BLaER1 (cell line): ENCODE measurements around the gene YTHDF2.
"Not testable (repeated sequence)": the region's sequence is repeated elsewhere in the genome, so short reads cannot be mapped to it uniquely, and the experiment has no call there.

Source experiments
- H3K27ac ChIP-seq: shearing (Covaris generic); formaldehyde crosslinking; 2 replicates; pipeline ENCODE4 v1.8.1; 2022
- H3K27me3 ChIP-seq: shearing (Covaris generic); formaldehyde crosslinking; 2 replicates; pipeline ENCODE4 v1.8.1; 2022
- H3K36me3 ChIP-seq: shearing (Covaris generic); formaldehyde crosslinking; 2 replicates; pipeline ENCODE4 v1.8.1; 2022
- H3K4me1 ChIP-seq: shearing (Covaris generic); formaldehyde crosslinking; 2 replicates; pipeline ENCODE4 v1.8.1; 2022
- H3K4me2 ChIP-seq: shearing (Covaris generic); formaldehyde crosslinking; 2 replicates; pipeline ENCODE4 v1.8.1; 2022
- H3K4me3 ChIP-seq: shearing (Covaris generic); formaldehyde crosslinking; 2 replicates; pipeline ENCODE4 v1.8.1; 2022
- H3K9ac ChIP-seq: shearing (Covaris generic); formaldehyde crosslinking; 2 replicates; pipeline ENCODE4 v1.8.1; 2022
- H3K9me3 ChIP-seq: shearing (Covaris generic); formaldehyde crosslinking; 2 replicates; pipeline ENCODE4 v1.8.1; 2022
- H4K20me1 ChIP-seq: shearing (Covaris generic); formaldehyde crosslinking; 2 replicates; pipeline ENCODE4 v1.8.1; 2022
- Cebpa-rat ChIP-seq: shearing (Covaris generic); IDR thresholded peaks from 2 replicates; pipeline ENCODE4 v1.8.1; 2022

Gene YTHDF2

GRCh38 chr1:28736450-28737306 lies at the start of gene YTHDF2:
Gene YTHDF2 (plus strand): TSS chr1:28736940. CDS start chr1:28737121, 181 bp downstream.
- Histone ChIP-seq H3K27me3 (no peaks in the 10 kb centered on the region), H4K20me1 (peaks cover 46% of the 10 kb centered on the region), H3K4me1 (peaks cover 36% of the 10 kb centered on the region), H3K9ac (peak within 1 kb of the TSS; percentile 100), H3K36me3 (peaks cover 35% of the 10 kb centered on the region), H3K4me3 (peak within 1 kb of the TSS; percentile 99), H3K9me3 (no peaks in the 10 kb centered on the region), H3K27ac (peak within 1 kb of the TSS; percentile 100), H3K4me2 (peak within 1 kb of the TSS; percentile 90)
- no peak for TF ChIP-seq Cebpa-rat

- H4K20me1 ChIP-seq, H3K27me3 ChIP-seq, H3K4me3 ChIP-seq, H3K27ac ChIP-seq, H3K4me1 ChIP-seq, H3K4me2 ChIP-seq, H3K9me3 ChIP-seq, H3K9ac ChIP-seq: not testable (repeated sequence)
- H3K36me3 ChIP-seq, result peaks cover 80% of the 10 kb centered on the region
These were observed 45.1 kb upstream of the YTHDF2 start for GRCh38 chr1:28691627-28692026.

GRCh38 chr1:28703629-28704028 lies 33.1 kb upstream of the YTHDF2 start:
- Histone ChIP-seq H3K4me2 (no peak overlapping the region), H3K36me3 (peaks cover 98% of the 10 kb centered on the region), H3K9ac (no peak overlapping the region), H3K27me3 (no peaks in the 10 kb centered on the region), H4K20me1 (no peaks in the 10 kb centered on the region), H3K27ac (no peak overlapping the region), H3K9me3 (no peaks in the 10 kb centered on the region), H3K4me1 (no peaks in the 10 kb centered on the region), H3K4me3 (no peak overlapping the region)
- no peak for TF ChIP-seq Cebpa-rat

GRCh38 chr1:28716336-28716735 lies 20.4 kb upstream of the YTHDF2 start:
- Histone ChIP-seq H3K9ac (no peak overlapping the region), H3K4me3 (no peak overlapping the region), H3K27ac (no peak overlapping the region), H4K20me1 (no peaks in the 10 kb centered on the region), H3K9me3 (no peaks in the 10 kb centered on the region), H3K4me1 (no peaks in the 10 kb centered on the region), H3K36me3 (peaks cover 49% of the 10 kb centered on the region), H3K4me2 (no peak overlapping the region), H3K27me3 (no peaks in the 10 kb centered on the region)
- TF ChIP-seq Cebpa-rat, result no peak

- Histone ChIP-seq H3K36me3 (peaks cover 30% of the 10 kb centered on the region), H3K4me2 (no peak overlapping the region), H3K9ac (no peak overlapping the region), H3K4me1 (no peaks in the 10 kb centered on the region), H3K4me3 (no peak overlapping the region), H3K9me3 (no peaks in the 10 kb centered on the region), H4K20me1 (no peaks in the 10 kb centered on the region), H3K27me3 (no peaks in the 10 kb centered on the region), H3K27ac (no peak overlapping the region)
- no peak for TF ChIP-seq Cebpa-rat
These were observed 18.6 kb upstream of the YTHDF2 start for GRCh38 chr1:28718166-28718565.

GRCh38 chr1:28718586-28719331 lies 18.0 kb upstream of the YTHDF2 start:
- Histone ChIP-seq H4K20me1 (no peaks in the 10 kb centered on the region), H3K9ac (no peak overlapping the region), H3K9me3 (no peaks in the 10 kb centered on the region), H3K4me2 (no peak overlapping the region), H3K4me3 (no peak overlapping the region), H3K27me3 (no peaks in the 10 kb centered on the region), H3K36me3 (peaks cover 24% of the 10 kb centered on the region), H3K4me1 (no peaks in the 10 kb centered on the region), H3K27ac (no peak overlapping the region)
- no peak for TF ChIP-seq Cebpa-rat

GRCh38 chr1:28719332-28719619 lies 17.5 kb upstream of the YTHDF2 start:
- Histone ChIP-seq H3K4me1 (no peaks in the 10 kb centered on the region), H3K27ac (no peak overlapping the region), H3K4me3 (no peak overlapping the region), H3K27me3 (no peaks in the 10 kb centered on the region), H3K4me2 (no peak overlapping the region), H3K9ac (no peak overlapping the region), H4K20me1 (no peaks in the 10 kb centered on the region), H3K9me3 (no peaks in the 10 kb centered on the region), H3K36me3 (peaks cover 19% of the 10 kb centered on the region)
- no peak for TF ChIP-seq Cebpa-rat

GRCh38 chr1:28720376-28720775 lies 16.4 kb upstream of the YTHDF2 start:
- no peaks in the 10 kb centered on the region for H3K9me3 ChIP-seq
- TF ChIP-seq Cebpa-rat, result no peak
- H3K4me1 ChIP-seq, result no peaks in the 10 kb centered on the region
- no peaks in the 10 kb centered on the region for H4K20me1 ChIP-seq
- no peak overlapping the region for H3K4me2 ChIP-seq
- peaks cover 8% of the 10 kb centered on the region for H3K36me3 ChIP-seq
- no peaks in the 10 kb centered on the region for H3K27me3 ChIP-seq
- no peak overlapping the region for H3K4me3 ChIP-seq
- H3K27ac ChIP-seq, result no peak overlapping the region
- H3K9ac ChIP-seq, result no peak overlapping the region

- not testable (repeated sequence) for H3K27me3 ChIP-seq, H3K4me3 ChIP-seq, H3K27ac ChIP-seq, H3K9ac ChIP-seq, H3K4me1 ChIP-seq, H3K9me3 ChIP-seq, H3K4me2 ChIP-seq, H4K20me1 ChIP-seq, H3K36me3 ChIP-seq
These were observed 14.8 kb upstream of the YTHDF2 start for GRCh38 chr1:28721927-28722326.

- not testable (repeated sequence) for H3K4me1 ChIP-seq, H3K4me3 ChIP-seq, H3K9ac ChIP-seq, H4K20me1 ChIP-seq, H3K4me2 ChIP-seq, H3K9me3 ChIP-seq, H3K27me3 ChIP-seq, H3K27ac ChIP-seq, H3K36me3 ChIP-seq
These were observed 11.4 kb upstream of the YTHDF2 start for GRCh38 chr1:28725365-28725764.
